Measurements from ENCODE around the gene PLSCR2. TPM values are rescaled to one million over a fixed set of nuclear protein-coding genes. Genes with fewer than 3 reads are reported as not detected.

Gene PLSCR2
- total and polyA plus RNA-seq, 2 donors (not counting 1 experiment from before 2014, with no cell fraction given) = 0.15 to 0.54 TPM

DNA sequence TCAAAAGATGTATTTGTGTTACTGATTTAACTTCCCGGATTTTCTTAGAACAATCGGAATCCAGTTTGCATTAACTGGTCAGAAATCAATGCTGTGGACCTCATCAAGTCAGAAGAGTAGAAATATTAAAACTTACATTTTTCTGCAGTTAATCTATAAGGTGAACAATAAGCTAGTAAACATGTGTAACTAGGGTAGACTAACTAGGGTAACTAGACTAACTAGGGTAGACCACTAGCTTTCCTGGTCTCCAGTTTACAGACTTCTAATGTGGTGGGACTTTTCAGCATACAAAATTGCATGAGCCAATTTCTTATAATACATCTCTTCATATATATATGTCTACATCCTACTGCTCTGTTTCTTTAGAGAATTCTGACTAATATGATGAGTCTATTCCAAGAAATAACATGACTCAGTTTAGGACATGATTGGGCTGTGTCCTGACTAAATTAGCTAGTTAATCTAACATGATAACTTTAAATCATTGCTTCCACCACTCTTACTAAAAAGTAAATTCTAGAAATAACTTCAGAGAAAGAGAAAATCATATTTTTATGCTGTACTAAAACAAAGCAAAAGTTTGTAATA is 5.3 kb downstream of the PLSCR2 start:
- Histone ChIP-seq H3K36me3 (replicated peaks in 1 of 2; ENCODE audit: control extremely low read depth in 1 of 2, control insufficient read depth in 1 of 2, extremely low read depth in 1 of 2, insufficient read depth in 2 of 2, low read length in 1 of 2) (no peaks in the 10 kb centered on the region), H2AFZ (ENCODE audit: insufficient read depth, low read depth, low read length, poor library complexity, severe bottlenecking) (no peak overlapping the region), H3K4me1 (ENCODE audit: control insufficient read depth in 2 of 2, insufficient read depth in 2 of 2, low read length in 2 of 2) (peaks cover 4 to 5% of the 10 kb centered on the region in 2 donors), H3K9me3 (ENCODE audit: control extremely low read depth in 1 of 3, control insufficient read depth in 2 of 3, insufficient read depth in 1 of 3, low read length in 2 of 3) (peaks cover 0 to 3% (median 0%) of the 10 kb centered on the region in 3 donors), H4K20me1 (ENCODE audit: control insufficient read depth, insufficient read depth, low read length, poor library complexity, severe bottlenecking) (no peaks in the 10 kb centered on the region), H3K9ac (ENCODE audit: low read length) (no peak overlapping the region), H3K4me2 (replicated peaks; ENCODE audit: low read depth, low read length, poor library complexity, severe bottlenecking) (no peak overlapping the region), H3K79me2 (ENCODE audit: control insufficient read depth, insufficient read depth, low read length) (no peaks in the 10 kb centered on the region), H3K4me3 (ENCODE audit: control extremely low read depth in 1 of 5, extremely low read depth in 1 of 5, insufficient read depth in 1 of 5, low read depth in 2 of 5, low read length in 4 of 5) (no peak overlapping the region), H3K27ac (ENCODE audit: low read length in 2 of 2) (no peak overlapping the region), H3K27me3 (replicated peaks in 1 of 4; ENCODE audit: control extremely low read depth in 1 of 4, control insufficient read depth in 3 of 4, insufficient read depth in 4 of 4, low read length in 3 of 4) (no peaks in the 10 kb centered on the region)
- no peaks in the 10 kb centered on the region for H3K27me3 Mint-ChIP-seq
- ATAC-seq (ENCODE audit: low read depth) = no peak
- CTCF ChIA-PET = no interaction called here
- H3K27ac Mint-ChIP-seq = no peak overlapping the region
- TF ChIP-seq EZH2 (IDR thresholded peaks at IDR 0.05; ENCODE audit: borderline replicate concordance, insufficient read depth, low read depth, low read length, poor library complexity, severe bottlenecking) = no peak
- TF ChIP-seq, protein P1, sequence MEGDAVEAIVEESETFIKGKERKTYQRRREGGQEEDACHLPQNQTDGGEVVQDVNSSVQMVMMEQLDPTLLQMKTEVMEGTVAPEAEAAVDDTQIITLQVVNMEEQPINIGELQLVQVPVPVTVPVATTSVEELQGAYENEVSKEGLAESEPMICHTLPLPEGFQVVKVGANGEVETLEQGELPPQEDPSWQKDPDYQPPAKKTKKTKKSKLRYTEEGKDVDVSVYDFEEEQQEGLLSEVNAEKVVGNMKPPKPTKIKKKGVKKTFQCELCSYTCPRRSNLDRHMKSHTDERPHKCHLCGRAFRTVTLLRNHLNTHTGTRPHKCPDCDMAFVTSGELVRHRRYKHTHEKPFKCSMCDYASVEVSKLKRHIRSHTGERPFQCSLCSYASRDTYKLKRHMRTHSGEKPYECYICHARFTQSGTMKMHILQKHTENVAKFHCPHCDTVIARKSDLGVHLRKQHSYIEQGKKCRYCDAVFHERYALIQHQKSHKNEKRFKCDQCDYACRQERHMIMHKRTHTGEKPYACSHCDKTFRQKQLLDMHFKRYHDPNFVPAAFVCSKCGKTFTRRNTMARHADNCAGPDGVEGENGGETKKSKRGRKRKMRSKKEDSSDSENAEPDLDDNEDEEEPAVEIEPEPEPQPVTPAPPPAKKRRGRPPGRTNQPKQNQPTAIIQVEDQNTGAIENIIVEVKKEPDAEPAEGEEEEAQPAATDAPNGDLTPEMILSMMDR (IDR thresholded peaks at IDR 0.05) = no peak
- POLR2A ChIA-PET = no interaction called here
- peaks cover 8% of the 10 kb centered on the region for H3K4me1 Mint-ChIP-seq
- no peak for DNase-seq
- WGBS (ENCODE audit: insufficient coverage) = no CpG with 5 or more reads among the region's 2 CpGs
- intact Hi-C loops (cut with micrococcal nuclease) = no loop called here
- H3K4me3 Mint-ChIP-seq = no peak overlapping the region
- H3K9me3 Mint-ChIP-seq (ENCODE audit: insufficient read depth) = no peaks in the 10 kb centered on the region

GRCh38 chr3:146454796-146455195 is 14.6 kb downstream of the PLSCR2 start:
- Histone ChIP-seq H3K4me2 (replicated peaks; ENCODE audit: low read depth, low read length, poor library complexity, severe bottlenecking) (no peak overlapping the region), H3K9me3 (ENCODE audit: control extremely low read depth in 1 of 3, control insufficient read depth in 2 of 3, insufficient read depth in 1 of 3, low read length in 2 of 3) (no peaks in the 10 kb centered on the region), H3K4me3 (ENCODE audit: control extremely low read depth in 1 of 5, extremely low read depth in 1 of 5, insufficient read depth in 1 of 5, low read depth in 2 of 5, low read length in 4 of 5) (no peak overlapping the region), H4K20me1 (ENCODE audit: control insufficient read depth, insufficient read depth, low read length, poor library complexity, severe bottlenecking) (no peaks in the 10 kb centered on the region), H3K79me2 (ENCODE audit: control insufficient read depth, insufficient read depth, low read length) (no peaks in the 10 kb centered on the region), H3K27me3 (replicated peaks in 1 of 4; ENCODE audit: control extremely low read depth in 1 of 4, control insufficient read depth in 3 of 4, insufficient read depth in 4 of 4, low read length in 3 of 4) (no peaks in the 10 kb centered on the region), H3K36me3 (replicated peaks in 1 of 2; ENCODE audit: control extremely low read depth in 1 of 2, control insufficient read depth in 1 of 2, extremely low read depth in 1 of 2, insufficient read depth in 2 of 2, low read length in 1 of 2) (no peaks in the 10 kb centered on the region), H3K4me1 (ENCODE audit: control insufficient read depth in 2 of 2, insufficient read depth in 2 of 2, low read length in 2 of 2) (no peaks in the 10 kb centered on the region), H3K9ac (ENCODE audit: low read length) (no peak overlapping the region), H2AFZ (ENCODE audit: insufficient read depth, low read depth, low read length, poor library complexity, severe bottlenecking) (no peak overlapping the region), H3K27ac (ENCODE audit: low read length in 2 of 2) (no peak overlapping the region)
- Mint-ChIP-seq H3K4me3 (no peak overlapping the region), H3K9me3 (ENCODE audit: insufficient read depth) (no peaks in the 10 kb centered on the region), H3K27me3 (no peaks in the 10 kb centered on the region), H3K4me1 (no peaks in the 10 kb centered on the region), H3K27ac (no peak overlapping the region)
- ATAC-seq (ENCODE audit: low read depth) = no peak
- ChIA-PET POLR2A (no interaction called here), CTCF (no interaction called here)
- intact Hi-C loops (cut with micrococcal nuclease) = no loop called here
- 89% methylated on average over 3 of the region's 3 CpGs for WGBS (ENCODE audit: insufficient coverage)
- no peak for DNase-seq
- TF ChIP-seq, protein P1 (IDR thresholded peaks at IDR 0.05) = no peak
- TF ChIP-seq EZH2 (IDR thresholded peaks at IDR 0.05; ENCODE audit: borderline replicate concordance, insufficient read depth, low read depth, low read length, poor library complexity, severe bottlenecking) = no peak
